Fibroblast of mammary gland (primary cell): Measurements from ENCODE around the gene SLC22A2.
"Not testable (repeated sequence)": the region's sequence is repeated elsewhere in the genome, so short reads cannot be mapped to it uniquely, and the experiment has no call there.

Source experiments
- DNase-seq: peaks from one replicate; pipeline ENCODE4 v3.0.0-alpha.2; 2010; ENCODE audit warnings: low read depth
- H3K4me3 ChIP-seq: 2 replicates; pipeline ENCODE4 v1.5.1; 2011; ENCODE audit warnings: low read depth, mild to moderate bottlenecking, low read length, moderate library complexity; ENCODE audit not compliant: control insufficient read depth
- CTCF ChIP-seq: conservative IDR thresholded peaks from 2 replicates; pipeline ENCODE4 v1.5.1; 2011; ENCODE audit warnings: low read depth, low read length, inconsistent platforms; ENCODE audit not compliant: control insufficient read depth, insufficient read depth

Gene SLC22A2

GRCh38 chr6:160240691-160241084 lies 17.9 kb downstream of the SLC22A2 start:
- H3K4me3 ChIP-seq, result no peak overlapping the region
- no peak for TF ChIP-seq CTCF
- DNase-seq, result no peak

- no peak overlapping the region for H3K4me3 ChIP-seq
- TF ChIP-seq CTCF, result no peak
- no peak for DNase-seq
Measured at GRCh38 chr6:160239929-160240690, 18.5 kb downstream of the SLC22A2 start.

GRCh38 chr6:160238761-160239751 lies 19.6 kb downstream of the SLC22A2 start:
- no peak overlapping the region for H3K4me3 ChIP-seq
- DNase-seq, result peak; percentile 21
- no peak for TF ChIP-seq CTCF

- DNase-seq, result peak; percentile 9
- no peak for TF ChIP-seq CTCF
- H3K4me3 ChIP-seq, result no peak overlapping the region
Measured at GRCh38 chr6:160238278-160238711, 20.3 kb downstream of the SLC22A2 start.

GRCh38 chr6:160237597-160238275 lies 20.9 kb downstream of the SLC22A2 start:
- not testable (repeated sequence) for H3K4me3 ChIP-seq, DNase-seq

- DNase-seq, result peak; percentile 4
- not testable (repeated sequence) for H3K4me3 ChIP-seq
Measured at GRCh38 chr6:160236235-160236872, 22.3 kb downstream of the SLC22A2 start.

- DNase-seq, H3K4me3 ChIP-seq: not testable (repeated sequence)
Measured at GRCh38 chr6:160233950-160234640, 24.5 kb downstream of the SLC22A2 start.
